GM19023 (cell line): ENCODE results near the gene ACKR2.
"Not testable (repeated sequence)": the region's sequence is repeated elsewhere in the genome, so short reads cannot be mapped to it uniquely, and the experiment has no call there.

Source experiments
- ATAC-seq: cut with Tn5 transposase; IDR thresholded peaks from one replicate; pipeline ENCODE4 v1.9.1; 2021; ENCODE audit warnings: mild to moderate bottlenecking, moderate library complexity; ENCODE audit not compliant: unreplicated experiment

Gene ACKR2

DNA sequence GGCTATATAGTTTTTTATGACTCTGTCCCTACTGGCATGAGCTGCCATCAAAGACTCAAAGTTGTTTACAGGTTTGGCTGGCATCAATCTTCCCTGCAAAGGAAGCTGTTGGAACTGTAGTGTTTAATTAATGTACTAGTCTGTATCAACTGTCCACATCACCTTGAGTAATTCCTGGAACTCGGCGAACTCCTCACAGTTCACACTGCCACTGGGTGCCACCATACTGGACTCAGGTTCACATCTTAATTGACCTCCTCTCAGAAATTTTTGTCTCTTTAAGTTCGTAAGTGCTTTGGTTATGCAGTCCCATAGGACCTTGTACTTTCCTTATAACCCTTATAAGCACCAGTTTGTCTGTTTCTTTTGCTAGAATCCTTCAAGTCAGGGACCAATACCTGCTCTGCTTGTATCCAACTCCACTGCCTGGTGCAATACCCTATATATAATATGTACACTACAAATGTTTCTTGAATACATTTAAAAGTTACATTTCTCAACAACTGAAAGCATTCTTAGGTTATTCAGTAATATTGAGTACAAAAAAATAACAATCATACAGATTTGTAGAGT, 8.1 kb upstream of the ACKR2 start:
- no peak for ATAC-seq

DNA sequence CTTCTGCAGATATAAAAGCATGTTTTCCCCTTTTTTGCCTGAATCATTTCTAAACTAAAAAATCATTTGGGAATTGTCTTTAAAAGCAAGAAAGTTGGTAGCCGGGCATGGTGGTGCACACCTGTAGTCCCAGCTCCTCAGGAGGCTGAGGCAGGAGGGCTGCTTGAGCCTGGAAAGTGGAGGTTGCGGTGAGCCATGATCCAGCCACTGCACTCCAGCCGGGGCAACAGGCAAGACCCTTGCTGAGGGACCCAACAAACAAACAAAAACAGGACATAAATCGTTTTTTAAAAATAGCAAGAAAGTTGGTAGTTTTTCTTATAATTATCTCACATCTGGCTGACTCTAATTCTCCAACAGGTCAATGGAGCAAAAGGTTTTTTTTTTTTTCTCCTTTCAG, 7.5 kb upstream of the ACKR2 start:
- no peak for ATAC-seq

DNA sequence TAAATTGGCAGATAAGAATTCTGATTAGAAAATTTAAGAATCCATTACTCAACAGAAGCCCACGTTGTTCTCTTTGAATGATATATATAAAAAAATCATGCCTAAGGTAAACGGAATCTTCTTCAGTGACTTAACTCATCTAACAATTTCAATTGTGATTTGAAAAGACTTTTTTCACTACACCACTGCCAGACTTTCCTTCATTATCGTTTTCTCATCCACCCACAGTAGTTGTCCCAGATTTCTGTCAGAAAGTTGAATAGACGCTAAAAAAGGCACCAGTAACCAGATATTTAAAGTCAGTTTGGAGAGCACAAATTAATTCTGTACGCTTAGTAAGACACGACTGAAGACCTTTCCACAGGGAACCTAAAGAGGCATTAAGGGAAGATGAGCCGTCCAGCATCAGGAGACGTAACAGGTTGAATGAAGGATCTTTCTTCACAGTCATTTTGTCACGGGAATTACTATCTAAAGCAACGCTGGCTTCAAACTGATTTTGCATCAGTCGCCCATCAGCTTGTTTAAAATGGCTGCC, 6.3 kb upstream of the ACKR2 start:
- no peak for ATAC-seq

DNA sequence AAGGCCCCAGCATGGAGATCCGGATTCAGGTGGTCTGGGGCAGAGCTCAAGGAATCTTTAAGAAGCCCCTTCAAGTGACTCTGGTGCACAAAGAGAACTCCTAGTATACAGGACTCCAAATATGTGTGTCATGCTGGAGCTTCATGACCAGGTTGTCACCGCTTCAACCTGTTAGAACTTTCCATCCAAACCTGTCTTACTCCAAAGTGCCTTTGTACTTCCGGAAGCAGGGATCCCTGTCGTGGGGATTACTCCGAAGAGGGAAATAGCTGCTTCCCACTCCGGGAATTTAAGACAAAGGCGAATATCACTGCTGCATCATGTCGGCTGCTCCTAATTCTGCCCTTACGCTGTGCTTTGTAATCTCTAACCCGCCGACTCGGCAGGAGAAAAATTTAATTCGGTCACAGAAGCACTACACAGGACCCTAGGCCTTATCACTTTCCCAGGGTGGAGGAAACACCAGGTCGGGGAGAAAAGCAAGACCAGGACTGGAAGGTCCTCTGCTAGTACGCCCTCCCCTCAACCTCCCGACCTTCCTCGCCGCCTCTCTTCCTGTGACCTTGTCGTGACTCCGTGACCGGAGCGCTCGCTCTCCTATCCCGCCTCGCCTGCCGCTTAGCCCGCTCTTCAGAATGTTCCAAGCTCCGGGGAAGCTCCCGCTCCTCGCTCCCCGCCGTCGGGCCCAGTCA, 5.7 kb upstream of the ACKR2 start:
- peak; percentile 40 for ATAC-seq

DNA sequence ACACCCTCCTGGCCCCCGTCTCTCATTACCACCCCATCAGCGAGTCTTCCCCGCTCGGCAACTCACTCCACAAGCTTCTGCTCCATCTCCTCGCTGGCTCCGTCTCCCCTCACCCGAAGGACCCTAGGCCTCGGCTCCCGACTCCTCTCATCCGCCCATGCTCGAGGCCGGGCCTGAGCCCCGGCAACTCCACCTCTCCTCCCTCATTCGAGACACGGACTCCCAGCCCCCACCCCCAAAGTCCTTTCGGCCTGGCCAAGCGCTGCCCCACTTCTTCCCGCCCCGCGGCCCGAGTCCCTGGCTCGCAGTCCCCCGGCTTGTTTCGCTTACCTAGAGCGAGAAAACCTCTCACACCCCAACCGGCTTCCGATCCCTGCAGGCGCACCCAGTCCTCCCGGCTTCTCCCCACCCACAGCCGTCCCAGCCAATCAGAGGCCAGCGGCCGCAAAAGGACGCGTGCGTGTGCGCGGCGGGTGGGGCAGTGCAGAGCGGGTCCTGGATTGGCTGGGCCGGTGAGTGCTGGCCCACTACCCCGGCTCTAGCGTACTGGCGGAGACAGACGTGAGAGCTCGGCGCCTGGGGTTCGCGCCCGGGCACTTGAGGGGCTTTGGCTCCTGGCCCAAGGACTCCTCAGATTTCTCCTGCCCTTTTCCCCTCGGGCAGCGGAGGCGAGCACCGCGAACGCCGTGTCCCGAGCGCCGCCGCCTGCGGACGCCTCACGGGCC, 5.0 kb upstream of the ACKR2 start, which contains the start of gene HIGD1A:
Gene HIGD1A, minus strand, starts transcription at position 385 of the 725 bp plus-strand sequence. CDS start 10,237 bp downstream, outside the sequence.
- peak; percentile 99 for ATAC-seq

DNA sequence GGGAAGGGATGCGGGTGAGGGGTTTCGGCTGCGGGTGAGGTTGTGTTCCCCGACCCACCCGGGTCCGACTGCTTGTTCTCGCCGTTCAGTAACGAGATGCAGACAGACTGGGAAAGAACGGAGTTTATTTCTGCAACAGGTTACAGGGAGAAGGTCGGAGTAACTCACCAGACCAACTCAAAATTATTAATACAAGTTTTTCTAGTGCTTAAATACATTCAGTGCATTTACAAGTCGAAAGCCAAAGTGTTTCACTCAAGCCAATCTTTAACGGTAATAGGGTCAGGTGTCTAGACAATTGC, 4.5 kb upstream of the ACKR2 start:
- peak; percentile 12 for ATAC-seq

DNA sequence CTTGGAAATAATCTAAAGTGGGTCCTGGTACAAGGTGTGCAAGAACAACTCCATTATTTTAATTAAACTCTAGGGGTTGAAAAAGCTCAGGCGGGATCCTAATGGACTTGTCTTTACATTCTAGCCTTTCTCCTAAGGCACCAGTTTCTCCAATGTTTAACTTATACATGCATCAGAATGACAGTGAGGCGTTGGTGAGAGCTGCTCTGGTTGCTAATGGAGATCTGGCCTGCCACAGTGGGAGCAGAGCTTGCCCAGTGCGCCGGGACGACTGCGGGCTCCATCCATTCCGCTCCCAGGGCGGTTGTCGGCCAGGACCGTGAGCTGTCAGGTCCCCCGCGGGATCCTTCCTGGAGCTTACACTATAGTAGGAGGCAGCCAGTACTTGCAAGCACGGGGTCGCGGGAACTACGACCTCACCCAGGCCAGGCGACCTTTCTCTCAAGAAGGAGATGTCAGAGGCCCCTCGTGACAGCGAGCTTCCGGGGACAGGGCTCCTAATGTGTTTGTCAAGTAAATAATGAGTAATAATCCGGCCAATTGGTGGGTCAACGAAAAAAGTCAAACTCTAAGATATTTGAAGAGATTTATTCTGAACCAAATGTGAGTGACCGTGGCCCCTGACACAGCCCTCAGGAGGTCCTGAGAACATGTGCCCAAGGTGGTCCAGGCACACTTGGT, 4.0 kb upstream of the ACKR2 start:
- ATAC-seq = no peak

DNA sequence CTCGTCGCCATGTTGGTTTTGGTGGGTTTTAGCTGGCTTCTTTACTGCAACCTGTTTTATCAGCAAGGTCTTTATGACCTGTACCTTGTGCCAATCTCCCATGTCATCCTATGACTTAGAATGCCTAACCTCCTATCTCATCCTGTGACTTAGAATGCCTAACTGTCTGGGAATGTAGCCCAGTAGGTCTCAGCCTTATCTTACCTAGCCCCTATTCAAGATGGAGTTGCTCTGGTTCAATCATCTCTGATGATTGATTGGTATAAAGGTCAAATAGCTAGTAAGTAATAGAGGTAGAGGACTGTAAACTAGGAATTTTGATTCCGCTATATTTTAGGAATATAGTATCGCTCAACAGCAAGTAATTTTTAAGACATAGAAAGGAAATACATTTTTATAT, 1.3 kb upstream of the ACKR2 start:
- ATAC-seq = no peak

DNA sequence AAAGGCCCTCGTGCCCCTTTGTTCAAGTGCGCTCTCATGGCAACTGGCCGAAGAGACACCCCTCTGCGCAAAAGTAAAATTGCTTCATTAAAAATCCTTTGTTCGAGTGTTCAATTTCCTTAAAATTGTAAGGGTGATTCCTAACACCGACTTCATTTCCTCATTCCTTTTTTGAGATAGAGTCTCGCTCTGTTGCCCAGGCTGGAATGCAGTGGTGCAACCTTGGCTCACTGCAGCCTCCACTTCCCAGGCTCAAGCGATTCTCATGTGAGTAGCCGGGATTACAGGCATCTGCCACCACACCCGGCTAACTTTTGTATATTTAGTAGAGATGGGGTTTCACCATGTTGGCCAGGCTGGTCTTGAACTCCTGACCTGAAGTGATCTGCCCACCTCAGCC, 1.5 kb downstream of the ACKR2 start:
- ATAC-seq = not testable (repeated sequence)

DNA sequence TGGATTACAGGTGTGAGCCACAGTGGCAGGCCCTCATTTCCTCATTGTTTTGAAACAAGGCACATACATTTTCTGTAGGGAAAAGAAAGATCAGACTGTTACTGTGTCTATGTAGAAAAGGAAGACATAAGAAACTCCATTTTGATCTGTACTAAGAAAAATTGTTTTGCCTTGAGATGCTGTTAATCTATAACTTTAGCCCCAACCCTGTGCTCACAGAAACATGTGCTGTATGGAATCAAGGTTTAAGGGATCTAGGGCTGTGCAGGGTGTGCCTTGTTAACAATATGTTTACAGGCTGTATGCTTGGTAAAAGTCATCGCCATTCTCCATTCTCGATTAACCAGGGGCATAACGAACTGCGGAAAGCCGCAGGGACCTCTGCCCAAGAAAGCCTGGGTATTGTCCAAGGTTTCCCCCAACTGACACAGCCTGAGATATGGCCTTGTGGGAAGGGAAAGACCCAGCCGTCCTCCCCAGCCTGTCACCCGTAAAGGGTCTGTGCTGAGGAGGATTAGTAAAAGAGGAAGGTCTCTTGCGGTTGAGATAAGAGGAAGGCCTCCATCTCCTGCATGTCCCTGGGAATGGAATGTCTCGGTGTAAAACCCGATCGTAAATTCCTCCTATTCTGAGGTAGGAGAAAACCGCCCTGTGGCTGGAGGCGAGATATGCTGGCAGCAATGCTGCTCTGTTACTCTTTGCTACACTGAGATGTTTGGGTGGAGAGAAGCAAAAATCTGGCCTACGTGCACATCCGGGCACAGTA, 2.1 kb downstream of the ACKR2 start:
- ATAC-seq = not testable (repeated sequence)

DNA sequence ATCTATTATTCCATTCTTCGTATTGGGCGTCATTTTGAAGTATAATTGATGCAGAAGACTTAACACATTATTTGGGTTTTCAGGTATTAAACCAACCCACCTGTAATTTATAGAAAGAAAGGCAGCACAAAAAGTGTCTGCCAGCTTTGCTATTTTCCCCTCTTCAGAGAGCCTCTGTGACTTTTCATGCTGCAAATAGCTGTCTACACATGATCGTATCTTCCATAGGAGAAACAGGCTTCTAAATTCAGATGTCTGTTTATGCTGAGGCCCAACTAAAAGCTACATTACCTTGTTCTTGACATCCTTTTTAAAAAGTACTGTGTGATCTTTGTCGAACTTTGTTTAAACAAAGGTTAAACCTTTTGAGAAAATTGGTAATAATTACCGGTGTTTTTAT, 5.0 kb downstream of the ACKR2 start:
- ATAC-seq = no peak

DNA sequence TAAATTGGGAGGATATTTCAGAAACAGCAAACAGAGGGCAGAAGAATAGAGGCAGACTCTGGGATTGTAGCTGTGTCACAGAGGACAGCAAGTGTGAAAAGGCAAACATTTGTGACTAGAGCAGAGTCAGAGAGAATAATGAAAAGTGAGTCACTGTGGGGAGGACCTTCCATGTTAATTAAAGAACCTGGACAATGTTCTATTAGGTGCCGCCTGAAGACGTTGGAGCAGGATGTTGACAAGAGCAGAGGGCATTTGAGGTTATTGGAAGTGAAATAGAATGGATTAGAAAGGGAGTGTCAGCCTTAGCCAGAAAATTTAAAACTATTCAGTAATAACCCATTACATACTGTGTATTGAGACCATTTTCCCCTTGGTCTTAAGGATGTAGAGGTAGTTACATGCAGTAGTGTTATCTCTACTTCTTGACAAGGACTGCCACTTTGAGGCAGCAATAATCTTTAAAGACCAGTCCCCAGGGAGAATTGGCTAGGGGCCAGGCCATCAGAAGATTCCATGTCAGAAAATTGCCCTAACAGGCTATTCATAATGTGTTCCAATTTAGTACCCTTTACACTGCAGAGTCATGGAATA, 5.8 kb downstream of the ACKR2 start:
- no peak for ATAC-seq

DNA sequence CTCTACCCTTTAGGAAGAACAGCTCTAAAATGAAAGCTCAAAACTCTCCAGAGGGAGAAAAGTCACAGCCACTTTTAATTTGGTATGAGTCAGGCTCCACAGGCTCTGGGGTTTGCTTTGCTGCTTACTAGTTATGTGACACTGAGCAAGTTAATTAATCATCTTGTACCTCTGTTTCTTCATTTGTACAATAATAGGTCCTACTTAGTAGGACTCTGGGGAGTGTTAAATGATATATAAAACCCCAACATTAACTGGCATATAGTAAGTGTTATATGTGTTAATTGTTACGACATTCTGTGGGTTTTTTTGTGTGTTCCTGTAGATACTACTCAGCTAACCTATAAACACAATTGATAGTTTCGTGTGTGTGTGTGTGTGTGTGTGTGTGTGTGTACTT, 6.6 kb downstream of the ACKR2 start:
- ATAC-seq = no peak

DNA sequence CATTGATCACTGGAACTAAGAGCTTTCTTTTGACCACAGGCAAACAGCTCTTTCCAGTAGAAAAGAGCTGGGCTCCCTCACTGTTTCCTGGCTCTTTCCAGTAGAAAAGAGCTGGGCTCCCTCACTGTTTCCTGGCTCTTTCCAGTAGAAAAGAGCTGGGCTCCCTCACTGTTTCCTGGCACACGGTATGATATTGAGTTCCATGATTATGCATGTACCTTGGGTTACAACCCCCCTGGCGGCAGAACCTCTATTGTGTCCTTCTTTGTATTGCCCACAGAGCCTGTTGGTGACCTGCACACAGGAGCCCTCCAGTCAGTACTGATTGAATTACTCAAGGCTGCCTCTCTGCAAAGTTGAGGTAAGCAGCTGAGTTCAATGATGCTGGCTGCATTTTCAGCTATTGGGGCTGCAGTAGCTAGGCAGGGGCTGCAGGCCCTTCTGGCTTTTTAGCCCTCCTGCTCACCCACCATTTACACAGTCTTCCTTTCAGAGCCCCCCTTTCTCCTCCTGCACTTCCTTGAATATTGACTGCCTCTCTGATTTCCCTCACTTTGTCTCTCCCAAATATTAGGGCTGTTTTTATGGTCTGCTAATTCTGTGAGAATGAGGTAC, 10.2 kb downstream of the ACKR2 start:
- no peak for ATAC-seq

DNA sequence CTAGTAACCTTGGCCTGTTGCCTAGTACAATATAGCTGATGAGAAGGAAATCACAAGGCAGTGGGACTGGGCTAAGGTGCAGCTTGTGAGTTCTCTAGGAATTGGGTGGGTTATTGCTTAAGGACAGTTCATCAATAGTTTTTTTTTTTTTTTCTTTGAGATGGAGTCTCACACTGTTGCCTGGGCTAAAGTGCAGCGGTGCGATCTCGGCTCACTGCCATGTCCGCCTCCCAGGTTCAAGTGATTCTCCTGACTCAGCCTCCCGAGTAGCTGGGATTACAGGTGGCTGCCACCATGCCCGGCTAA, 11.5 kb downstream of the ACKR2 start:
- no peak for ATAC-seq

DNA sequence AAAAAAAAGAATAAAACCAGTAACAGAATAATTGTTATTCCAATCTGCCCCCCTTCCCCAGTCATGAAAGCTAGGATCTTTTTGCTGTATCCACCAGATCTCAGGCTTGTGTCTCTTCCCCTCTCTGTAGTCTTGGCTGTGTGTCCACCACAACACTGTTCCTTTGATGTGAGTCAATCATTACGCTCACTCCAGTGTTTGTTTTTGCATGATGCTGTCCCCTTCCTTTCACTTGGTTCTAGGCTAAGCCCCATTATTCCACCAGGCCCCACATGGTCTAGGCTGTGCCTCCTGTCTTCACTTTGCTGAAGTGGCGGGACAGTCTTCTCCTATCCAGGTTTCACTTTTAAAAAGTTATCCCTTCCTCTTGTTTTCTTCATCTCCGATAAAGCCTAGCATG, 13.6 kb downstream of the ACKR2 start:
- ATAC-seq = no peak

DNA sequence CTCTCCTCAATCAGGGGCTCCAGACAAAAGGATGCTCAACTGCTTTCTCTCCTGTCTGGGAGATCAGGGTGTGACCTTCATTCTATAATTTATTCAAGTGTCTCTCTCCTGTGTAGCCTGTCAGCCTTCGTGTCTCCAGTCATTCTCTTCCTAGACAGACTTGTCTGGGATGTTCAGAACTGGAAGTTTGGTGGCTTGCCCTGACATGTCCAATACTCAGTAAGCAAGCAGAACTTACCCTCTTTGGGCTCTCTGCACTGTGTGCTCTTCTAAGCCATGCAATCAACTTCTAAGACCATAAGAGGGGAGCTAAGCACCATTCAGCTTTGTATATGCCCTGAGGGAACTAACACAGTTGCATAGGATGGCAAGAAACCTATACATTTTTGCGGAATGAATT, 14.1 kb downstream of the ACKR2 start:
- no peak for ATAC-seq

DNA sequence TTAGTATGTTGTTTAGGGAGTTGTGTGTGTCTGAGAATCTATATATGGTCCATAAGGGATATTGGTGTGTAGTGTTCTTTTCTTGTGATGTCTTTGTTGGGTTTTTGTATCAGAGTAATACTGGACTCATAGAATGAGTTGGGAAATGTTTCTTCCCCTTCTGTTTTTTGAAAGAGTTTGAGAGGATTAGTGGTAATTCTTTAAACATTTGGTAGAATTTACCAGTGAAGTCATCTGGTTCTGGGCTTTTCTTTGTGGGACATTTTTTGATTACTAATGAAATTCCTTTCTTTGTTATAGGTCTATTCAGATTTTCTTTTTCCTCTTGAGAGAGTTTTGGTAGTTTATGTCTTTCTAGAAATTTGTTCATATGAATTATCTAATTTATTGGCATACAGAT, 16.9 kb downstream of the ACKR2 start:
- ATAC-seq = no peak

DNA sequence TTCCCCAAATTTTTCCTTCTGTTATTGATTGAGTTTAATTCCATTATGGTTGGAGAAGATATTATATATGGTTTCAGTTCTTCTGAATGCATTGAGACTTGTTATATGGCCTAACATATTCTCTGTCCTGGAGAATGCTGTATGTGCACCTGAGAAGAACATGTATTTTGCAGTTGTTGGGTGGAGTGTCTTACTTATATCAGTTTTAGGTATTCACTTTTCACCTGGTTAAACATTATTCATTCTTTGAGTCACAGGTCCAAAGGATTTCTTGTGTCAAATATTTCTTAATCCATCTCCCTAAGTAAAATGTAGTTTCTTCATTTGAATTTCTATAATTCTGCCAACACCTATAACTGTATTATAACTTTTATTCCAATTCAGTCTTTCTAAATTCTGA, 17.8 kb downstream of the ACKR2 start:
- ATAC-seq = no peak

DNA sequence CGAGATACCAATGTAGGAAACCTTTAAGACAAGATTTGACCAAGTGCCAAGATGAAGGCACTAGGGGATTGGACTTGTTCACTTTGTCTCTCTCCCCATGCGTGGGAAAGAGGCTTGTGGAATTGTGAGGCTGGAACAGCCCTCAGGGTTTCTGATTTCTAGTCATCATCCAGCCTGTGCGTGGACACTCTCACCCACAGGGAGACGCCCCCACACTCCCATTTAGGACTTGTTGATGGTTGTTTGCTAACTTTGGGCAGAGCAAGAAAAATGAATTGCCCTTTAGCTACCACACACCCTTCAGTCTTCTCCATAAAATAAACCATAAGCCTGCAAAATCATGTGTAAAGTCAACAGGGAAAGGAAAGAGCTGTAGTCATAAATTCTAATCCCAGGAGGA, 18.4 kb downstream of the ACKR2 start:
- no peak for ATAC-seq
